Pancreas (tissue), 10 donors: ENCODE measurements around the gene CD74. TPM values are rescaled to one million over a fixed set of nuclear protein-coding genes. Genes with fewer than 3 reads are reported as not detected.

Source experiments
- ATAC-seq, 4 donors: fragments of 200-7000 bp; cut with Tn5 transposase; one replicate each; pipeline versions ENCODE4 v1.8.0 to v1.9.1; 2020; ENCODE audit warnings: mild to moderate bottlenecking in 4 of 4, moderate library complexity in 4 of 4
- DNase-seq, 6 donors: peaks; one replicate each; pipeline ENCODE4 v3.0.0-alpha.2; 2020
- FAIRE-seq: peaks from 2 replicates; lab custom pipeline; 2012; peaks lifted over from hg19 to GRCh38; lab: Jason Lieb, UNC
- H3K27ac ChIP-seq, 4 donors: fragments of 200-600 bp; sonication (generic); 1 replicate in 3 of 4; 2 replicates in 1 of 4; pipeline versions ENCODE4 v1.5.0 to v1.8.0; 2020
- H3K27me3 ChIP-seq, 4 donors: fragments of 200-600 bp; one replicate each; pipeline ENCODE4 v1.8.0; 2021
- H3K36me3 ChIP-seq, 3 donors: fragments of 200-600 bp; sonication (generic) in 1 of 3; one replicate each; pipeline versions ENCODE4 v1.5.0 to v1.8.0; 2020 to 2021
- H3K4me1 ChIP-seq, 3 donors: fragments of 200-600 bp; one replicate each; pipeline ENCODE4 v1.8.0; 2021
- H3K4me3 ChIP-seq, 4 donors: fragments of 200-600 bp; sonication (generic) in 2 of 4; one replicate each; pipeline versions ENCODE4 v1.5.0 to v1.8.0; 2020 to 2021
- H3K9me3 ChIP-seq, 4 donors: fragments of 200-600 bp; one replicate each; pipeline ENCODE4 v1.8.0; 2021
- CTCF ChIP-seq, 4 donors: fragments of 200-600 bp; sonication (generic) in 3 of 4; IDR thresholded peaks; one replicate each; pipeline versions ENCODE4 v1.5.0 to v1.8.0; 2021; ENCODE audit warnings: antibody characterized with exemption in 4 of 4
- WGBS, 2 donors: extraction: QIAGEN DNeasy Blood & Tissue Kit; methylation state at CpG; one replicate each; pipeline ENCODE4 v1.1.7; 2013; 5-methylcytosine and 5-hydroxymethylcytosine counted together
- intact Hi-C, 3 donors: fragments of 100-400 bp; cut with DNase I; formaldehyde crosslinking; loops; one replicate each; pipeline versions ENCODE4 v1.11.1 to v1.14.2; 2022
- polyA plus RNA-seq, 2 donors: library from polyadenylated mRNA; stranded (reverse); fragments of 200-250 nt; gene quantifications; one replicate each; pipeline ENCODE4 v1.2.3, GENCODE V29; 2013
- total RNA-seq, 6 donors: library from RNA; stranded (reverse); fragmentation: NEBNext Ultra II Directional in 4 of 6; extraction: Animal tissue kit (Norgen Biotek cat#: 25700) in 4 of 6; gene quantifications; one replicate each; pipeline versions ENCODE4 v1.2.1 to v1.2.4, GENCODE V29; 2021 to 2023
- donor health status: healthy with polysubstance abuse.
- donor health status: DM: no; HTN: no; CAD: no; lungs with moderate emphysema.
- donor health status: DM: no; HTN: no; CAD: no.
- donor health status: control.
- donor health status: control.
- donor health status: Bipolar disorder and iron deficiency.
- donor health status: DM: yes; HTN: yes; CAD: no.
- donor health status: DM: no; HTN: no; CAD: no.
- donor health status: DM: no; HTN: no; CAD: no.
- donor health status: DM: yes; HTN: yes; CAD: no.

The CD74 gene
- total and polyA plus RNA-seq, 8 donors: 67.2 to 1,206 (median 139) TPM

GRCh38 chr5:150368526-150368925, 44.2 kb downstream of the CD74 start:
- Histone ChIP-seq H3K27me3 (no peaks in the 10 kb centered on the region), H3K36me3 (peaks cover 0 to 84% (median 18%) of the 10 kb centered on the region in 3 donors), H3K4me1 (no peaks in the 10 kb centered on the region), H3K9me3 (no peaks in the 10 kb centered on the region), H3K27ac (no peak overlapping the region), H3K4me3 (no peak overlapping the region)
- whole genome bisulfite sequencing, 2 donors: 90 to 95% methylated on average over 4 of the region's 4 CpGs
- no peak for FAIRE-seq
- DNase-seq: no peak
- TF ChIP-seq CTCF (IDR thresholded peaks at IDR 0.05): no peak
- intact Hi-C loops: no loop called here
- ATAC-seq: no peak

DNA sequence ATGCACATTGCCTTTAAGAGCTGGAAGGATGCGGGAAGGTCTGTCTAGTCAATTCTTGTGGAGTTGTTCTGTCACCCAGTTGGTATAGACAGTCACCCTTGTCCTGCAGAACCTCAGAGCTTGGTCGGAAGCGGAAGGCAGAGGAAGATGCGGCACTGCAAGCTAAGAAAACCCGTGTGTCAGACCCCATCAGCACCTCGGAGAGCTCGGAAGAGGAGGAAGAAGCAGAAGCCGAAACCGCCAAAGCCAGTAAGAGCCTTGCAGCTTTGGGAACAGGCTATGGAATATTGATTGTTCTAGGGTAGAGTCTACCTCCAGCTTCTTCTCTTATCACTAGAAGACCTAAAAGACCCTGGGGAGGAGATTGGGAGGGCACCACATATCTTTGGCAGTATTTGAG, 48.7 kb downstream of the CD74 start:
- no peak for TF ChIP-seq CTCF (IDR thresholded peaks at IDR 0.05)
- Histone ChIP-seq H3K27me3 (no peaks in the 10 kb centered on the region), H3K9me3 (no peaks in the 10 kb centered on the region), H3K4me1 (no peaks in the 10 kb centered on the region), H3K36me3 (peaks cover 0 to 64% (median 18%) of the 10 kb centered on the region in 3 donors), H3K4me3 (no peak overlapping the region), H3K27ac (no peak overlapping the region)
- intact Hi-C loops: no loop called here
- ATAC-seq (no peak), DNase-seq (no peak), FAIRE-seq (no peak)
- WGBS, 2 donors: 88 to 96% methylated on average over 9 of the region's 9 CpGs

- Histone ChIP-seq H3K9me3 (no peaks in the 10 kb centered on the region), H3K4me3 (no peak overlapping the region), H3K4me1 (peaks cover 0 to 6% (median 0%) of the 10 kb centered on the region in 3 donors), H3K36me3 (peaks cover 0 to 55% (median 12%) of the 10 kb centered on the region in 3 donors), H3K27me3 (no peaks in the 10 kb centered on the region), H3K27ac (no peak overlapping the region)
- no peak for ATAC-seq
- FAIRE-seq: no peak
- no peak for DNase-seq
- 96 to 98% methylated on average over 2 of the region's 2 CpGs for WGBS, 2 donors
- TF ChIP-seq CTCF (IDR thresholded peaks at IDR 0.05): no peak
- intact Hi-C loops: no loop called here
These were observed 49.5 kb downstream of the CD74 start for GRCh38 chr5:150363185-150363584.

DNA sequence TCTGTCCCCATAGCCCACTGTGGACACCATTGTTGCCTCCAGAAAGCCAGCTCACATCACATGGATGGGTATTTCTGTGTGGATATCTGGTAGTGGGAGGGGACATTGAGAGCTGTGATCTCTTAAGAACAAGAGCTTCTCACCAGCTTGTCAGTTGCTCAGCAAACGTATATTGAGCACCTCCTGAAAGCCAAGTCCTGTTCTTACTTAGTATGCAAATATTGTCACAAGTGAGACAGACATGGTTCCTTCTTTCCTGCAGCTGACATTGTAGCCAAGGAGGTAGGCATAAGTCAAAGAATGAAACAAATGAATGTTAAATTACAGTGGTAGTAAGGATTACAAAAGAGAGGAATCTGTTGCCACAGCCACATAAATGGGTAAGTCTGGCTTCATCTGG, 51.4 kb downstream of the CD74 start:
- DNase-seq: no peak
- no peak overlapping the region for H3K27ac ChIP-seq
- no peak for TF ChIP-seq CTCF (IDR thresholded peaks at IDR 0.05)
- peaks cover 0 to 9% (median 0%) of the 10 kb centered on the region in 3 donors for H3K4me1 ChIP-seq
- no peak for FAIRE-seq
- no peak overlapping the region for H3K4me3 ChIP-seq
- 70 to 71% methylated on average over 1 of the region's 1 CpG for WGBS, 2 donors
- intact Hi-C loops: no loop called here
- H3K36me3 ChIP-seq: peaks cover 0 to 44% (median 5%) of the 10 kb centered on the region in 3 donors
- H3K27me3 ChIP-seq: no peaks in the 10 kb centered on the region
- no peaks in the 10 kb centered on the region for H3K9me3 ChIP-seq
- no peak for ATAC-seq

- peaks cover 0 to 18% (median 0%) of the 10 kb centered on the region in 3 donors for H3K36me3 ChIP-seq
- no peak for DNase-seq
- no peak for ATAC-seq
- TF ChIP-seq CTCF (IDR thresholded peaks at IDR 0.05): no peak
- no peak for FAIRE-seq
- H3K4me1 ChIP-seq: peaks cover 0 to 9% (median 0%) of the 10 kb centered on the region in 3 donors
- intact Hi-C loops: no loop called here
- no peaks in the 10 kb centered on the region for H3K27me3 ChIP-seq
- H3K4me3 ChIP-seq: peak overlapping the region; percentile 80 to 97 (median 90)
- H3K27ac ChIP-seq: no peak overlapping the region
- 49 to 51% methylated on average over 23 of the region's 23 CpGs for WGBS, 2 donors
- H3K9me3 ChIP-seq: no peaks in the 10 kb centered on the region
These were observed 54.2 kb downstream of the CD74 start for GRCh38 chr5:150358261-150359095.
